Measurements from ENCODE around the gene BHLHE23.
"Not testable (repeated sequence)": the region's sequence is repeated elsewhere in the genome, so short reads cannot be mapped to it uniquely, and the experiment has no call there.

Gene BHLHE23

DNA sequence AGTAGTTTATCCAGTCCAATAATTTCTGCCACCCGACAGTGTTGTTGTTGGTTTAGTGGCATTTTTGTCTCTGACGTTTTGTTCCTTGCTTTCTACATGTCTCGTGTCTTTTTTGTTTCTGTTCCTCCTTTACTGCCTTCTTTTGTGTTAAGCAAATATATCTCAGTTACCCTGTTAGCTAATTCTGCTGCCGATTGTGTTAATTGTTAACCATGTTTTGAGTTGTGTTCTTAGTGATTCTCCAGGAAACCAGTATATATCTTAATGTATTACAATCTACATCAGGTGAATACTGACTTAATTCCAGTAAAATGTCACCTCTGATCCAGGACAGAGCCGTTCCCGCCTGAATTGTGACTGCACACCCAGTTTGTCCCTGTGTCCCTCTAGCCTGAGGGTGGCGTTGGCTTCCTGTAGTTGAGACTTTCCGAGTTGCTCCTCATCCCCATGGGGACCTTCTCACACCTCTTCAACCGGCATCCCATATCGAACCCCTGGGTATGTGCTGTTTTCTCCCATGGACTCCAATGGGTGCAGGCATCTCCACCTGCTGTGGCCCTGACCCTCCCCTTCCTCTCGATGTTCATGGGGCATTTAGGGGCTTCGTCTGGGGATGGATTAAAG lies 35.8 kb upstream of the BHLHE23 start:
- DNase-seq = no peak

DNA sequence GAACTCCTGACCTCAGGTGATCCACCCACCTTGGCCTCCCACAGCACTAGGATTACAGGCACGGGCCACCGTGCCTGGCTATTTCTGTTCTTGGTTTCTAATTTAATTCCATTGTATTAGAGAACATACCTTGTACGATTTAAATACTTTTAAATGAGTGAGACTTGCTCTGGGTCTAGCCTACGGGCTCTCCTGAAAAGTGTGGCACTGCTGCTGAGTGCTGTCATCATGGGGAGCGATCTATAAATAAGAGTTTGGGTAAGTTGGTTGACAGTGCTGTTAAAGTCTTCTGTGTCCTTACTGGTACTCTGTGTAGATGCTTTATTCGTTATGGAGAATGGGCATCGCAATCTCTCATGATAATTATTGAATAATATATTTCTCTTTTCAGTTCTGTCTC lies 35.0 kb upstream of the BHLHE23 start:
- no peak for DNase-seq

DNA sequence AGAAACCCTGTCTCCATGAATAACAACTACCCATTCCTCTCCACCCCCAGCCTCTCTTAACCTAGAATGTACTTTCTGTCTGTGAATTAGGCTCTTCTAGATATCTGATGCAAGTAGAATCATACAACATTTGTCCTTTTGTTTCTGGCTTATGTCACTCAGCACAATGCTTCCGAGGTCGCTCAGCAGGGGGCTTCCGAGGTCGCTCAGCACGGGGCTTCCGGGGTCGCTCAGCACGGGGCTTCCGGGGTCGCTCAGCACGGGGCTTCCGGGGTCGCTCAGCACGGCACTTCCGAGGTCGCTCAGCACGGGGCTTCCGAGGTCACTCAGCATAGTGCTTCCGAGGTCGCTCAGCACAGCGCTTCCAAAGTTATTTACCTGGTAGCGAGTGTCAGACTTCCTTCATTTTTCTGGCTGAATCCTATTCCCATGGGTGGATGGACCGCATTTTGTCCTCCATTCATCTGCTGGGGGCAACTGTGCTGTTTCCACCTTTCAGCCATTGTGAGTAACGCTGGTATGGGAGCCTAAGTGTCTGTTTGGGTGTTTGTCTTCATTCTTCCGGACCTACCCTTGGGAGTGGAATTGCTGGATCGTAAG lies 31.0 kb upstream of the BHLHE23 start:
- DNase-seq = no peak

DNA sequence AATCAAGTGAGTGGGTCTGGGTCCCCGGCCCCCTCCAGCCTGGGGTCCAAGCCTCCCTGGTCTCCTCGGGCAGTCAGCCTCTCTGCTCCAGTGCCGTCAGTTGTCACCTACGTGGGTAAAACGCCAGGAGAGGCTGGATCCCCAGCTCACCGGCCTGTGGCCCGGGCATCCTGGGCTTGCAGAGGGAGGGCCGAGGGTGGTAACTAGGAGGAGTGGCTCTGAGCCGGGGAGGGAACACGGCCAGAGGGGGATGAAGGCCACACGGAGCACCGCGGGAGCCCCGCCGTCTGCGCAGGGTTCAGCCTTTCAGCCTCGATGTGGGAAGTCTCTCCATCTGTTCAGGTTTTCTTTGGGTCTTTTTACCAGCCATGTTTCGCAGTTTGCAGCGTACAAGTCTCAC lies 29.5 kb upstream of the BHLHE23 start:
- no peak for DNase-seq

DNA sequence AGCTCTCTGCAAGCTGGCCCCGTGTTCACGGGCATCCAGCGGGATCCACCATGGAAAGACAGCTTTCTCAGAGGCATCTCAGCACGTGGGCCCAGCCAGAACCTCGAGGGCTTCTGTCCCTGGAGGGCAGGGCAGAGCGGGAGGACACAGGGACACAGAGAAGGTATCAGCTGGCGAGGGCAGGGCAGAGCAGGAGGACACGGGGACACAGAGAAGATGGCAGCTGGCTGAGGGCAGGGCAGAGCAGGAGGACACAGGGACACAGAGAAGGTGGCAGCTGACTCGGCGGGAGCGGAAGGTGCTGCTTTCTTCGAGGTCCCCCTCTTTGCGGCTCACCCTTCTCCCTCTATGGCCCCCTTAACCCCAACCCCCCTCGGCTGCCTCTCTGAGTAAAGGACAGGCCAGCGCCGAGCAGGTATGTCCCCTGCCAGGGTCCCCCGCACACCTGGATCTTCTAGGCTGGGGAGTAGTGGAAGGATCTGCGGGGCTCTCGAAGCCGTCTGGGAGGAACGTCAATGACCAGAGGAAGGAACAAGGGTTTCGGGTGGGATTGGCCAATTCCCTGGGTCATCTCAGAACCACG lies 28.9 kb upstream of the BHLHE23 start:
- DNase-seq = no peak

DNA sequence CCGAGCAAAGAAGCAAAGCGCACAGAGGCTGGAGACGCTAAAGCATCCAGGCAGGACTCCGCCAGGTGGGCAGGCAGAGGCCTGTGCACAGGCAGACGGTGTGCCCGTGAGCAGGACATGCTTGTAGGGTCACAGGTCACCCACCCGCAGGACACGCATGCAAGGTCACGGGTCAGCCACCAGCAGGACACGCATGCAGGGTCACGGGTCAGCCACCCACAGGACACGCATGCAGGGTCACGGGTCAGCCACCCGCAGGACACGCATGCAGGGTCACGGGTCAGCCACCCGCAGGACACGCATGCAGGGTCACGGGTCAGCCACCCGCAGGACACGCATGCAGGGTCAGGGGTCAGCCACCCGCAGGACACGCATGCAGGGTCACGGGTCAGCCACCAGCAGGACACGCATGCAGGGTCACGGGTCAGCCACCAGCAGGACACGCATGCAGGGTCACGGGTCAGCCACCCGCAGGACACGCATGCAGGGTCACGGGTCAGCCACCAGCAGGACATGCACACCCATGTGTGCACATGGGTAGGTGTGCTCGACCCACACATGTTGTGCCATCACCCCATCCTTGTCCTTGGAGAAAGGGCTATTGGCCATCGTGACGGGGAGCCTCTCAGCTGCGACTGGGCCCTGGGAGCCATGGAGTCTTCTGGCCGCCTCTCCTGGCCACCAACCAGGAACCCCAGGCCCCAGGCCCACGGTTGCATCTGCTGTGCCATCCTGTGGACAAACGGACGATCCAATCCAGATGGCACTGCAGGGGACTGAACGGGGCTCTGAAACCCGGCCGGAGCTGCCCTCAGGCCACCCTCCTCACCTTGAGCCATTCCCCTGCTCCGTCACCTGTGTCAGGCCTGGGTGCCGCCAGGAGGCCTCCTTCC lies 28.2 kb upstream of the BHLHE23 start:
- not testable (repeated sequence) for DNase-seq

DNA sequence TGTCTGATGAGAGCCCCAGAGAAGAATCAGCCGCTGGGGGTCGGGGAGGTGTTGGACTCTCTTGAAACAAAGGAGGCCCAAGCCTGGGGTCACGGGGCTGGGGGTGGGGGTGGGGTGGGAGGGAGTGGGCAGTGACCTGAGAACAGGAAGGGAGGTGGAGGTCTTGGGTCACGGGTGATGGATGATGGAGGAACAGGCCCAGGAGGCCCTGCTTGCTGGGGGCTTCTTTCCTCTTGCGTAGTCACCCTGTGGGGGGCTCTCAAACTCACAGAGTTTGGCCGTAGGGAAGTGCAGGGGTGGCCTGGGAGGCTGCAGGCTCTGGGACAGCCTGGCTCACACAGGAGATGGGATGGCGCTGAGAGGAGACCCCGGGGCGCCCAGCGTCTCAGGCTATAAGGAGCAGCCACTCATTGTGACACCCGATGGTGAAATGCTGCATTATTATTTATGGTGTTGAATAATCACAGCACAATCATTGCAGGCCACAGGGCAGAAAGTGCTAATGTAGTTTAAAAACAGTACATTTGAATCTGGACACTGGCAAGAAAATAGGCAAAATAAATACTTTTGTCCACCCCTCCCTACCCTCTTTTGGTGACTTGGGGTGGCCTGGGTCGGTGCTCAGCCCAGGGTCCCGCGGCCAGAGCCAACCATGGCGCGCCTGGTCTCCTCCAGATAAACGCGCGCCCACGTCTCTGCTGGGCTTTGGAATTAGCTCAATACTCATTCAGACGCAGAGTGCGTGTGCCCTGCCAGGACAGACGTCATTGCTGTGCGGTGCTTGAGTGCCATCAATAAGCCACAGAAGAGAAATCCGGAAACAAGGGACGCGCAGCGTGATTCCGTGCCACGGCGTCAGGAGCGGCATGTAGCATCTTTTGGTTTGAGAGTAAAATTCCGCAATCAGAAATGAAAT lies 27.3 kb upstream of the BHLHE23 start:
- DNase-seq = no peak

DNA sequence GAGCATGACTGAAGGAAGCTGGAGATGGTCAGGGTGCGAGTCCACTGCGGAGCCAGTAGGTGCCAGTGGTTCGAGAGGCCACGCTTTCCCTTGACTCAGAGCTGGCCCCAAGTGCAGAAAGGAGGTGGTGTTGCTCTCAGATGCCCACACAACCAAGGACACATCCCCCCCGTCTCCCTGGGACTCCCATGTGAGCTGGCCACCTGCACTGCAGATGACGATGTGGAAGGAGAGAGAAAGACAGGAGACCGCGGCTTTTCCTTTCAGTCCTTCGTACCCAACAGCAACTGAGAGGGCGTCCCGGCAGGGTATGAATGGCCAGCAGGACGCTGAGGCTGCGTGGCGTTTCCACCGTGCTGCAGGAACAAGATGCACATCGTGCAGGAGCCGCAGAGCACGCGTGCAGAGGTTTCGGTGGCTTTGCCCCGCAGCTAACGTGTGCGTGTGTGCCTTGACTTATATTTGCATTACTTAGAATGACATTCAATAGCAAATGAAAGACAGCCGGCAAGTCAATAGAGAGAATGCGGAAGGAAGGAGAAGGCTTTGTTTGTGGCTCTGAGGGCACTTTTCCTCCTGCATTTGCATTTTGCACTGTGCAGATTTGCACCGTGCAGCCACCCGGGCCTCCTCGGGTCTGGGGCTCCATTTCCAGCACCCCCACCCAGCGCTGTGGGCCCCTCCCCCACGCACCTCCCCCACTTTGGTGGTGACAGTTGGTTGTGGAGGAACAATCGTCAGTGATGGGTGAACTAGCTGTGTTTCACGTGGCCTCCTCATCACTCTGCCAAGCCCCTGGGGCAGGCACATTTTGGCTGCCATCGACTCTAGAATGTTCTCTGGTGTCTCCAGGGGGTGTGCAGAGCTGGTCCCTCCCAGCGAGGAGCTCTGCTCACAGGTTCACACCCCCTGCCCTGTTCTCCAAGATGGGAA lies 26.4 kb upstream of the BHLHE23 start:
- DNase-seq = no peak

DNA sequence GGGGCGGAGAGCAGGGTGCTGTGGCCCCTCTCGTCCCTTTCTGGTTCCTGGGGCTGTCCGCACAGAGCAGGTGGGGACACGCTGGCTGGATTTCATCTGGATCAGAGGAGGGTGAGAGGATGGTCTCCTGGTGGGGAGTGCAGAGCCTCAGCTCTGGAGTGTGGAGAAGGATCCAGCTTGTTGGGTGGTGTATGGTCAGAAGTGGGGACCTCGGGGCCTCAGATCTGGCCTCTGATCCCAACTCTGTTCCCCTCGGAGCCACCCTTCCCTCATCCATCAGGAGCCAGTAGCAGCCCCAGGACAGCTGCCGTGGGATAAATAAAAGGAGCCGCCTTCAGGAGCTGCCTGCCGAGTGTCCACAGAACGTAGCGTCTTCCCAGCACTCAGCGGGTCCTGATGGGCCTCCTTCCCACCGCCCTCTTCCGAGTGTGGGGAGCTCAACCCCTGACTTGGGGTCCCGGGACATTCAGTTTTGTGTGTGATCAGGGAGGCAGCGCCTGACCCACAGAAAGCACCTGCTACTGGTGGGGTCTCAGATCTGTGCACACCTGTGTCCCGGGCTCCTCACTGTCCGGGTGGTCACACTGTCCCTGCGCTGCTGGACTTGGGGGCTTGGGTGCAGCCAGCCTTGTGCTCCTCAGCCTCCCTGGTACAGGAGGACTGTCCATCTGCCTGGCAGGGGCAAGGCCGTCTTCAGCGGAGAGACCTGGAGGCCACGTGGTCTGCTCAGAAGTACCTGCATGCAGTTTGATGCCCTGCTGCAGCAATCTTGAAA lies 25.4 kb upstream of the BHLHE23 start:
- DNase-seq = no peak

DNA sequence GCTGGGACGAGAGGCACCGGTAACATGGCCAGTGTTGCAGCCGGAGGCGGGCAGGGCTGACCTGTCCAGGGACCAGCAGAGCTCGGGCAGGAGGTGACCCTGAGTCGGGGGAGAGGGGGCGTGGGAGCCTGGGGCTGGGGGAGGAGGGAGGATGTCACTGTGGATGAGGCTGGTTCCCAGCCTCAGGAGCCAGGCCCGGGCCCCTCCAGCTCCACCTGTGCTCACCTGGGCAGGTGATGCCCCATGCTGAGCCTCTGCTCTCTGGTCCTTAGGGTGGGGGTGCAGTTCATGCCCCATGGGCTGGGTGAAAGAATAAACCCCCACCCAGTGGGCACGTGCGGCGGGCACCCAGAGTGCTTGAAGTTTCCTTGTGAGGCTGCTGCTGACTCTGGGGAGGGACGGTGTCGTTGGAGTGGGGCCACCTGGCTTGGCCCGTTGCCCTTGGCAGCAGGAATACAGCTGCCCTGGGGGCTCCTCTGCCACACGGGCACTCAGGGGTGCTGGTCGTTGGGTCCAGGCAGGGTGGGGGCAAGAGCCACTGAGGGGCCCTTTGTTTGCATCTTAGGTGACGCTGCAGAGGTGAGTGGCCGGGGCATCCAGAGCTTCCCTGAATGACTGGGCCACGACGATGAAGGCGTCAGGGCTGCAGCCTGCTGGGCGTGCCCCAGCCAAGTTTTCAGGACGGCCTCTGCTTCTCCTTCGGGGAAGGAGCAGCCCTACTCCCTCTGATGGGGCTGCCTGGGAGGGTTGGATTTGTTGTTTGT lies 24.7 kb upstream of the BHLHE23 start:
- no peak for DNase-seq

DNA sequence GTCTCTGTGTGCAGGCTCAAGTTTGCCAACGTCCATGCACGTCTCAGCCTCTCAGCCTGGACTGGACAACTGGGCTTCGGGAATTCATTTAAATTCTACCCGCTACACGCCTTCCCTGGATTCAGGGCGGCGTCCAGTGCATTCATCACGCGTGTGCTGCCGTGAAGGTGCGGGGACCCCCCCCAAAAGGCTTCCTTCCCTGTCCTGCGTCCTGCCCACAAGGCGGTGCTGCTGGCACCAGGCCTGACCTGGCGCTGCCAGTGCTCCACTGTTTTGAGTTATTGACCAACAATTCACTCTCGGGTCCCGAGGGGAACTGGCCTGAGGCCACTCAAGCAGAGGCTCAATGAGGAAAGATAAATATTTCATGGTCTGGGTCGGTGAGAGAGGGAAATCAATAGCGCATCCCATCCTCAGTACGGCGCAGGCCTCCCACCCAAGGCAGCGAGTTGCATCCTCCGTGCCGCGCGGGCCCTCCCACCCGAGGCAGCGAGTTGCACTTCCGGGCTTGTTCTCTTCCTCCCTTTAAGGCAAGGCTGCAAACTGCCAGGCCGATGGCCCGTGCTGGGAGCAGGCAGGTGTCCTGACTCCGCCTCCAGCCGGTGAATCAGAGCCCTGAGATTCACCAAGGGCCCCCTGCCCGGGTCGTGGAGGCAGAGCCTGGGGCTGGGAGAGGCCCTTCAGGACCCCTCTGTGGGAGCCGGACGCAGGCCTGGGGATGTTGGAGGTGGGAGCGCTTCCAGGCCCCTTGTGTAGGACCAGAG lies 22.8 kb upstream of the BHLHE23 start:
- DNase-seq = no peak

DNA sequence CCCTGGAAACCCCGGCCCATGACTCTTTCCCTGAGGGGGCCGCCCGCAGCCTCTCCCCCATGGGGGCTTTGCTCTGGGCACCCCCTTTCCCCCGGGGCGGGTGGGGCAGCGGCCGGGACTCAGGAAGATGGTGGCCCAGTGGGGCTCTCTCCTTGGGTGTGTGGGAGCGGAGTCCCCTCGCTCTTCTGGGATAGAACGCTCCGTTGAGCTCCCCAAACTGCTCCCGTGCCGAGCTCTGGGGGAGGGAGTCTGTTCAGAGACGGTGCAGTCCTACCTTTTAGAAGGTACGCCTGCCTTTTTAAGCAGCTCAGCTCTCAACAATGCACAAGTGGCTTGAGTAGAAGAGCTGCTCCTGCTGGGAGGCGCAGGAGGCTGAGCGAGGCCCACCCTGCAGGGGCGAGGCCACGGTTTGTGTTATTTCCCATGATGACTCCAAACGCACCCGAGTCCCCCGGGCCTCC lies 21.7 kb upstream of the BHLHE23 start:
- DNase-seq = no peak

DNA sequence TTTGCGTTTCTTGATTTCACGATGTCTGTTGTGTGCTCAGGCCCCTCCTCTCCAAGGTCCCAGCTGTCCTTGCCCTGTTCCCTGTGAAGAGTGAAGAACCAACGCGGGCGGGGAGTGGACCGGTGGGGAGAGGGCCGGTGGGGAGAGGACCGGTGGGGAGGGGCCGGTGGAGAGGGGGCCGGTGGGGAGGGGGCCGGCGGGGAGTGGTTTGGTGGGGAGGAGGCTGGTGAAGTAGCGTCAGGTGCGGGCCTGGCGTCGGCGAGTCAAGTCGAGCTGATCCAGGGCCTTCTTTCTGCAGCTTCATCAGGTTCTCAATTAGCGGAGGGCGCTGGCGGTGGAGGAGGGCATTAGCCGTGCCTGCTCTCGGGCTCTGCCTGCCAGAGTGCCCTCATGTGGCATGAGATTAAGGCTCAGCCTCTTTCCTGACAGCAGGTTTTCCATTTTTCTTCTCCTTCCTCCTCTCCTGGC lies 21.2 kb upstream of the BHLHE23 start:
- peak; percentile 32 for DNase-seq

DNA sequence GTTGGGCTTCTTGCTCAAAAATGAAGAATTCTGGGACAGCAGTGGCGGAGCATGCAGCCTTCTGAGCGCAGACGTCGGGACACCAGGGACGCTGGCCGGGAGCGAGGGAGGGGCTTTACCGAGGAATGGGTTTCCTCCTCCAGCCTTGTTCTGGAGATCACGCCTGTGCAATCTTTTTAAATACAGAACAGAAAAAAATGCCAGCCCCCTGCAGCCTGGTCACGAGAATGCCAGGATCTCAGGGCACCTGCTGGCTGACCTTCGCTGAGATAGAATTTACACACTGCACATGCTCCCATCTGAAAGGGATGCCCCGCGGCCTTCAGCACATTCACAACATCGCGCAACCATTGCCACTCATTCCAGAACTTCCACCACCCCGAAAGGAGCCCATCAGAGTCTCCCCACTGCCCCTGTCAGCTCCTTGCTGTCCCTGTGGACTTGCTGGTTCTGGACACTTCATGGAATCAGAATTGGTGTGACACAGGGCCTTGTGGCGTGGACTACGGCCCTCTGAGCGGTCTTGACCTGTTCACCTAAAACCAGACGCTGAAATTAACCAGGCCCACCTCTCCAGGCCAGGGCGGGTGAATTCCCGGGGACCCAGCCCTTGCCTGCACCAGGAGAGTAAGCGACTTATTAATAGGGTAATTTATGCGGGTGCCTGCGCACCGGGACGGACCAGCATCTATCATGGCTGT lies 20.6 kb upstream of the BHLHE23 start:
- DNase-seq = no peak

DNA sequence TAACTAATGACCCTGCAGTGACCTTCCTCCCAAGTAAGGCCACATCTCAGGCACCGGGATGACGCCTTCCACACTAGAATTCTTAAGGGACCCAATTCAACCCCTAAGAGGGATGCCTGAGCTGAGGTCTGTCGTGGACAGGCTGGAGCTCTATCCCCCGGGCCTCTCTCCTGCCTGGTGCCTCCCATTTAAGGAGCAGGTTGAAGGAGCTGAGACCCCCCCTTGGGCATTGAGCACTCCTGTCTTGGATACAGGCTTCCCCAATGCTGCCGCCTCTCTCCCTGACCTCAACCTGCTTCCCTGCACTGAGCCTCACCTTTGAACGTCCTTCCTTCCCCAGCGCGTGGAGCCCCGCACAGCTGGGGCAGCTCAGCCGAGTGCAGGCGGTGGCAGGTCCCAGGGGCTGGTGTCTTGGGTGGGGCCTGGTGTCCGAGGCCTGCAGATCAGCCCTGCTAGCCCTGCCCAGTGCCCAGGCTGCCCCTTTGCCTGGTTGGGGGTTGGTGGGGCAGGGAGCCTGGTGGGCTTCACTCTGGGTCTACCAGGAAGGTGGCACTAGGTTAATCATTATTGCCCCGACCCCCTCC lies 19.9 kb upstream of the BHLHE23 start:
- DNase-seq = no peak

DNA sequence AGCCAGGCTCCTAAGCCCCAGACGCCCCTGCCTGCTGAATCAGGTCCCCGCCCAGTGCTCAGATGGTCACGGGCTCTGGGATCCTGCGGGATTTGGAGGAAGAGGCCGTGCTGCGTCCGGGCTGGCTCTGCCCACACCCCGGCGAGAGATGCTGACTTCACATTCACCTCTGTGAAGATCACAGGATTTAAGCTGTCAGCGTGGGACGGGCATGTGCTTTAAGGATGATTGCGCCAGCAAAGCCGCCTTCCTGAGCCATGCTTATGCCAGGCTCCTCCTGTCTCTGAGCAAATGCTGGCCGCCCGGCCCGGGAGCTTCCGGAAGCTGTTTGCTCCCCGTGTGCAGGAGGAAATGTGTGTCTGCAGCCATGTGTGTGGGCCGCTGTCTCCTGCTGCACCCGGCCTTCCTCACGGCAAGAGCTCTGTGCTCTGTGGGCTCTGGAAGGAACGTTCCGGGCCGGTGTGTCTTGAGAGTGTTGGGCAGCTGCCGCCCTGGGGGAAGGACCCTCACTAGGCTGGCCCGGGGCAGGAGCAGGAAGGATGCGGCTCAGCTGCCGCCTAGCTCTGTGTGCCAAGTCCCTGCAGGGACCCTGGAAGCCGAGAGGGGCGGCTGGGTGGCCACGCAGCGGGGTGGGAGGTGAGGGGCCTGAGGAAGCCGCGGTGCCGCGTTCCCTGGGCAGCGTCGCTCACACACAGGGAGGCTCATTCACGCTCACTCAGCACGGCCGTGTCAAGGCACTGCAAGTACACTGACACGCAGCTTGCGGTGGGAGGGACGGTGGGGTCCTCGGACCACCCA lies 19.0 kb upstream of the BHLHE23 start:
- DNase-seq = no peak
